NOMO-1 (cell line): Measurements from ENCODE around the gene SFR1.

Experiments used
- DNase-seq, 2 experiments: peaks; one replicate each; lab custom pipeline; 2025; ENCODE audit not compliant: unreplicated experiment in 2 of 2; lab: John Stamatoyannopoulos, UW

The SFR1 gene

GRCh38 chr10:104121485-104122224 is at the start of gene SFR1:
Gene SFR1 (plus strand): TSS chr10:104122171. CDS start chr10:104122184, 13 bp downstream.
- peak; percentile 96 to 99 for DNase-seq

GRCh38 chr10:104072786-104073185 is 49.2 kb upstream of the SFR1 start:
- no peak for DNase-seq

- no peak for DNase-seq
These were observed 47.5 kb upstream of the SFR1 start for GRCh38 chr10:104074505-104074904.

- DNase-seq = no peak
These were observed 45.2 kb upstream of the SFR1 start for GRCh38 chr10:104076743-104077160.

- DNase-seq = no peak
These were observed 44.7 kb upstream of the SFR1 start for GRCh38 chr10:104077247-104077646.

- no peak for DNase-seq
These were observed 44.3 kb upstream of the SFR1 start for GRCh38 chr10:104077663-104078151.

GRCh38 chr10:104080762-104081161 is 41.2 kb upstream of the SFR1 start:
- no peak for DNase-seq

GRCh38 chr10:104081998-104082397 is 40.0 kb upstream of the SFR1 start:
- DNase-seq = no peak

GRCh38 chr10:104084482-104085142 is 37.4 kb upstream of the SFR1 start:
- no peak for DNase-seq

- DNase-seq = no peak
These were observed 36.1 kb upstream of the SFR1 start, which contains the start of gene COL17A1 for GRCh38 chr10:104085801-104086400. Gene COL17A1 (minus strand): TSS chr10:104085880. CDS start chr10:104080673, 5,207 bp downstream.

- DNase-seq = no peak
These were observed 33.7 kb upstream of the SFR1 start for GRCh38 chr10:104088239-104088638.

- no peak for DNase-seq
These were observed 32.4 kb upstream of the SFR1 start for GRCh38 chr10:104089621-104090020.

GRCh38 chr10:104090611-104091010 is 31.4 kb upstream of the SFR1 start:
- DNase-seq = no peak

GRCh38 chr10:104092749-104093148 is 29.2 kb upstream of the SFR1 start:
- DNase-seq = no peak

- DNase-seq = no peak
These were observed 25.3 kb upstream of the SFR1 start for GRCh38 chr10:104096692-104097091.

GRCh38 chr10:104098358-104098925 is 23.5 kb upstream of the SFR1 start:
- no peak for DNase-seq

GRCh38 chr10:104099269-104099668 is 22.7 kb upstream of the SFR1 start:
- no peak for DNase-seq

- no peak for DNase-seq
These were observed 22.0 kb upstream of the SFR1 start for GRCh38 chr10:104099941-104100340.

- no peak for DNase-seq
These were observed 21.2 kb upstream of the SFR1 start for GRCh38 chr10:104100795-104101194.

- DNase-seq = no peak
These were observed 20.1 kb upstream of the SFR1 start for GRCh38 chr10:104101902-104102301.

- DNase-seq = no peak
These were observed 18.0 kb upstream of the SFR1 start for GRCh38 chr10:104103956-104104355.
